ENCODE results near the gene TNN.
A peak's percentile ranks its signal among the peaks of the same experiment; 100 is the strongest.

TNN gene

DNA sequence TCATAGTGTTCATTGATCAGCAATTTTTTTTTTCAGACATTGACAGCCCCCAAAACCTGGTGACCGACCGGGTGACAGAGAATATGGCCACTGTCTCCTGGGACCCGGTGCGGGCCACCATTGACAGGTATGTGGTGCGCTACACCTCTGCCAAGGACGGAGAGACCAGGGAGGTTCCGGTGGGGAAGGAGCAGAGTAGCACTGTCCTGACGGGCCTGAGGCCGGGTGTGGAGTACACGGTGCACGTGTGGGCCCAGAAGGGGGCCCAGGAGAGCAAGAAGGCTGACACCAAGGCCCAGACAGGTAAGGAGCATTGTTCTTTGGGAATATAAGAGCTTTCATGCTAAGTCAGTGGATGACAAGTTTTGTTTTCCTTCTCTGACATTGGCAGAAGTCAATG lies 49.3 kb downstream of the TNN start:
- no peak for DNase-seq

DNA sequence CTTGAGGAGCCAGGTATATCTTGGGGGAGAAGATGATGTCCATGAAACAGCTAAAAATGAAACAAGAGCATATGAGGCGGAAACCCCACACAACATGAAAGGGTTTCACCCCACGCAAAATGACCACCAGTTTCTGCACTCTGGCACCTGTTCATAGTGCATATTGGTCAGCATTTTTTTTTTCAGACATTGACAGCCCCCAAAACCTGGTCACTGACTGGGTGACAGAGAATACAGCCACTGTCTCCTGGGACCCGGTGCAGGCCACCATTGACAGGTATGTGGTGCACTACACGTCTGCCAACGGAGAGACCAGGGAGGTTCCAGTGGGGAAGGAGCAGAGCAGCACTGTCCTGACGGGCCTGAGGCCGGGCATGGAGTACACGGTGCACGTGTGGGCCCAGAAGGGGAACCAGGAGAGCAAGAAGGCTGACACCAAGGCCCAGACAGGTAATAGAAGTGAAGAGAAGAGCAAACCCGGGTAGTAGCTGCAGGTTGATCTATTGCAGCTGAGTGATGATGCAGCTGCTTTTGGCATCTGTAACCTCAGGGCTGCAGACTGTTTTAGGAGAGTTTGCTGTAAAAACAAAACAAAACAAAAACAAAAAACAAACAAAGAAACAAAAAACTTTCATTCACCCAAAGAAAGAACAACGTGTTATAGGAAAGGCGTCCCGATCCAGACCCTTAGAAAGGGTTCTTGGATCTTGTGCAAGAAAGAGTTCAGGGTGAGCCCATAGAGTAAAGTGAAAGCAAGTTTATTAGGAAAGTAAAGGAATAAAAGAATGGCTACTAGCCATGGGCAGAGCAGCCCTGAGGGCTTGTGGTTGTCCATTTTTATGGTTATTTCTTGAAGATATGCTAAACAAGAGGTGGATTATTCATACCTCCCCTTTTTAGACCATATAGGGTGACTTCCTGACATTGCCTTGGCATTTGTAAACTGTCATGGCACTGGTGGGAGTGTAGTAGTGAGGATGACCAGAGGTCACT lies 51.0 kb downstream of the TNN start:
- DNase-seq, result no peak

DNA sequence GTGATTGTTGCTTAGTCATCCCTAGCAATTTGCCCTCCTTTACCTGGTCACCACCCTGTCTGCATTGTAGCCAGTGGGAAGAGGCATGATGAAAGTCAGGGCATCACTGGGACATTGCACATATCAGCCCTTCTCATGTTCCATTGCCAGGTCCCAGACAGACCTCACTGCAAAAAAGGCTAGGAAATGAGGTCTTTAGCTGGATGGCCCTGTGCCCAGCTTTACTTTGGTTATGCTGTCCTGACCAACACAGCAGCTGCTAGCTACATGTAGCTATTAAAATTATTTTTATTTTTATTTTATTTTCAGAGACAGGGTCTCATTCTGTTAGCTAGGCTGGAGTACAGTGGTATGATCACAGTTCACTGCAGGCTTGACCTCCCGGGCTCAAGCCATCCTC lies 52.9 kb downstream of the TNN start:
- DNase-seq, result no peak

DNA sequence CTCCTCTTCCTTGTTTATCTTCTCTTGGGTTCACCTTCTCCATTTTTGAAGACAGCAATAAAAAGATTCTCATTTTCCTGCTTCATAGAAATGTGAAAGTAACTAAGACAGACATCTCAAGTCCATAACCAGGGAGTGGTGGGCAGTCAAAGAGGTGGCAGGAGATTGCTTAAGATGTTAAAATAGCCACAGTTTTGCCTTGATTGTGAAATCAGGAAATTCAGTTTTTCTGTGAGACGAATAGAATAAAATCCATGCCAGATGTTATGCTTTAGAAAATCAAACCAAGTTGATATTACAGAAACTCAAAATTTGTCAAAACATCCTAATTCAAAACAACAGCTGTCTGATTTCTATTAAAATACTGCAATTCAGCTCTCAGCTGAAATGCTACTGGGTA lies 57.2 kb downstream of the TNN start:
- DNase-seq, result no peak

DNA sequence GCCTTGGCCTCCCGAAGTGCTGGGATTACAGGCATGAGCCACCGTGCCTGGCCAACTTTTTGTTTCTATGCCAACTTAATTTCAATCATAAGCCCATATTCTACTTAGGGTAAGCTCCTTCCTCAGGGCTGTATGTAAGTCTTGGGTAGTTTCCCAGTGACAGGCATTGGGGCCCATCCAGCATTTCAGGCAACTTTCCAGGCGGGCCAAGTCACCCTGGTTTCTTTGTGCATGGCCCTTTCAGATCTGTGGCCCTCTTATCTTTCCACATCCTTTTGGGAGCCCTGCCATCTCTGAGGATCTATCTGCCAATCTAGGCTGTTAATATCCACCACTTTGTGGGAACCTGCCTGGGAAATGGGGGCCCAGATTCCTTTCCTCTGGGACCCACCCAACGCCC lies 58.7 kb downstream of the TNN start:
- no peak for DNase-seq

DNA sequence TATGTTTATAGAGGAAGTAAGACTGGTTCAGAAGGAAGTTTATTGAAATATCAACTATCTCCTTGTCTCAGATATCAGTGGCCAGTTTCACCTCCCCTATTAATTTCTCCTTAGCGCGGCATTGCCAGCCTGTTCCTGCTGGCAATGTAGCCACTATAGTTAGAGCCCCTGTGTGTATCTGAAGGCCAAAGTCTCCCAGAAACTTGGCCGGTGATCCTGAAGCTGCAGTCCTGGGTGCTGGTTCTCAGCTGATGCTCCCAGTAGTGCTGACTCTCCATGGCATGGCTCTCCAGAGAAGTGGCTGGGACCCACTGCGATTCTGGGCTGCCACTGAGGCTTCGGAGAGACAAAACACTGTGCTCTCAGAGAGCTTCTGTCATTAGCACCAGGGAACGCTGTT lies 59.9 kb downstream of the TNN start:
- no peak for DNase-seq

DNA sequence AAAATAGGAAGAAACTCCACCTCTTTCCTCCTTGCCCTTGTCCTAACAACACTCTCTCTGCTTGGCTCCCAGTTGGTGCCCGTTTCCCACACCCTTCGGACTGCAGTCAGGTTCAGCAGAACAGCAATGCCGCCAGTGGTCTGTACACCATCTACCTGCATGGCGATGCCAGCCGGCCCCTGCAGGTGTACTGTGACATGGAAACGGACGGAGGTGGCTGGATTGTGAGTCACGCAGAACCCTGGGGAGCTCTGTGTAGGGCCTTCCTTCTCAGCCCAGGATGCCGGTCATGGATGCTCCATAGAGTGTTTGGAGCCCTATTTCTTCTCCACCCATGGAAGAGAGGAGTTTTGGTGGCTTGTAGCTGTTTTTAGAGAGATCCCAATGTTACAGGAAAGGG lies 60.9 kb downstream of the TNN start:
- no peak for DNase-seq

DNA sequence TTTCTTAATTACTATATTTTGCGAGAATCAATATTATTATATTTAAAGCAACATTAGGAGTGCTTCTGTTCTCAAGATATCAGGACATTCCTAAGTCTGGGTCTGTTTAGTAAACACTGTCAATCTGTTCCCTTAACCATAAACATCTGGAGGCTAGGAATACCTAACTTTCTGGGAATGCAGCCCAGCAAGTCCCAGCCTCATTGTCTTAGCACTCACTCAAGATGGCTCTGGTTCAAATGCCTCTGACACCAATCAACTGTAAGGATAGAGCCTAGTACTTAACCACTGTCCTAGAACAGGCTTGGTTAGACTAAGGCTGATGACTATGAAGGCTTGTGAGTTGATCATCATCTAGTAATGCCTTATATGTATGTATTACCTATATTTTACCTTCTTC lies 61.5 kb downstream of the TNN start:
- no peak for DNase-seq

DNA sequence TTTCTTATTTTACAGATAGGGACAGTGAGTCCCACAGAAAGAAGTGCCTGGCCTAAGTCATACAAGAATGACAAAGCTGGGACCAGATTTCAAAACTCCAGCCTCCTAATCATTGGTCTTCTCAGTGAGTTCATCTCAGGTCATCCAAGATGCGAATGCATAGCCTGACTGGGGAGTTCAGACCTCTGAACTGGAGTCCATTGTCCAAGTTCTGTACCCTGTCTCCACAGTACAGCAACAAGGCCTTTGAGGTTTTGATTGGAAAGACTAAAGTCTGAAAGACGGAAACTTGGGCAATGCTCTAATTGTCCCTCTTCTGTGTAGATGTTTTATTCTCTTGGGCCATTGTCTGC lies 62.0 kb downstream of the TNN start:
- DNase-seq, result no peak

DNA sequence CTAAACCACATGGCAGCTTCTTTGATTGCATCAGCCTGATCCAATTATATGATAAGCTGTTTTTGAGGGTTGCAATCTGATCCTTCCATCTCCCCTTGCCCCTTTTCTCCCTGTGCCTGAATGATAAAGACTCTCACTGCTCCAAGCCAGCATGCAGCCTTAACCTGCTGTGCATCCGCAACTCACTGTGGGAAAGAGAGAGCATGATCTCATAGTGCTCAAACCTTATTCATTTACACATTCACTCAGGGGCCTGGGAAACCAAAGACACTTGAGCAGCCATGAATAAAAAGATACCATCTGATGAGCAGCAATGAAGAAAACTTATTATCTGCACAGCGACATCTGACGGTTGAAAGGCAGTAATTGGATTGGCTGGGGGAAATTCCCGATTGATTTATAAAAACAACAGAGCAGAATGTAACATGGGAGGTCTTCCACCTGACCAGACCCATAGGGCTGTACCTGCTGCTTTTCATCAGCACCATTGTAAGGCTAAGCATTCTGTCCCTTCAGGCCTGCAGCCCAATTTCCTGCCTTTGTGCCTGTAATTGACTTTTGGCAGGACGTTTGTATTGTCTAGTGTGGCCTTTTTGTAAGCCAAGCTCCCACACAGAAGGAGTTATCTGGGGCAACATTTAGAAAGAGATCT lies 62.5 kb downstream of the TNN start:
- no peak for DNase-seq

DNA sequence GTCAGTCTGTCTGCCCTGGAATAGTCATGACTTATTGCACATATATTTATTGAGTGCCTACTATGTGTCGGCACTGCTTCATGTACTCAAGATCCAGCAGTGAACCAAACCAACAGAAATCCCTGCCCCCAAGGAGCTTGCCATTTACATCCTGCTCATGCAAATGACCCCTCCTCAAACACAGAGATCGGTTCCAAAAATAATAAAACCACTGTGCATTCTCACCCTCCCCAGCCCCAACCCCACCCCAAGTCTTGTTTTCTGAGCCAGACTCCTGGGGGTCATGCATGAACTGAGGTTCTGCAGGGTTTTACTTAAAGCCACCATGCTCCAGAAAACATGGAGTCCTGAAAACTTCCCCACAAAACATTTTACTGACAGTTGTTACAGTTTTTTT lies 63.0 kb downstream of the TNN start:
- DNase-seq, result no peak

DNA sequence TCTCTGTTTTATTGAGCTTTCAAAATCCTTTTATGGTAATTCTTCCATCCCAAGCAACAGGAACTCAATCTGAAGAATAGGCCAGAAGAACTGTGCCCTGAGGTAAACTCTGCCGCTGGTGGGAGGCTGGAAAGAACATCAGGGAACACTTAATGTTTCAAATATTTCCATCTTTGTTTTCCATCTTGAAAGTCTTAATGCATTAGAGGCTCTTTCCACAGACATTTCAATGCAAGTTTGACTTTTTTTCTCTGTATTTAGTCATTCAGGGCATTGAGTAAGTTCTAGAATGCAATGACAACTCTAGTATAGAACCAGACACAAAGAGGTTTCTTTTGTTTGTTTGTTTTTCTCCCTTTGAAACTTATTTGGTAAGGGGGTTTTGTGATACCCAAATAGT lies 63.5 kb downstream of the TNN start:
- DNase-seq, result no peak

DNA sequence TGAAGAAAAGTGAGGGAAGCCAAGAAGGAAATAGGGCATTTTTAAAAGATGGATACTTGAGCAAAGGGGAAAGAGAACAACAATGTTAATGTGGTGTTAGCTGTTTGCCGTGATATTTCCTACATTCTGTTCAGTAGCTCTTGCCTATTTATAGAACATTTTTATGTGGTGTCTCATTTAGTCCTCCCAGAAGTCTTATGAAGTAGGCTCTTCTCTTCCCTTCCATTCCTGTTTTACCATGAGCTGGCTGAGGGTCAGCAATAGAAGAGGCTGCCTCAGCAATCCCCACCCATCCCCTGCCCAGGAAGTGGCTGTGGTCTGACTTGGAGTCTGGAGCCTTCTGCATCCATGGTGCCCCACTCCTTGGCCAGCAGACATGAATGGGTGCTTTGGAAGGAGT lies 64.8 kb downstream of the TNN start:
- DNase-seq, result no peak

DNA sequence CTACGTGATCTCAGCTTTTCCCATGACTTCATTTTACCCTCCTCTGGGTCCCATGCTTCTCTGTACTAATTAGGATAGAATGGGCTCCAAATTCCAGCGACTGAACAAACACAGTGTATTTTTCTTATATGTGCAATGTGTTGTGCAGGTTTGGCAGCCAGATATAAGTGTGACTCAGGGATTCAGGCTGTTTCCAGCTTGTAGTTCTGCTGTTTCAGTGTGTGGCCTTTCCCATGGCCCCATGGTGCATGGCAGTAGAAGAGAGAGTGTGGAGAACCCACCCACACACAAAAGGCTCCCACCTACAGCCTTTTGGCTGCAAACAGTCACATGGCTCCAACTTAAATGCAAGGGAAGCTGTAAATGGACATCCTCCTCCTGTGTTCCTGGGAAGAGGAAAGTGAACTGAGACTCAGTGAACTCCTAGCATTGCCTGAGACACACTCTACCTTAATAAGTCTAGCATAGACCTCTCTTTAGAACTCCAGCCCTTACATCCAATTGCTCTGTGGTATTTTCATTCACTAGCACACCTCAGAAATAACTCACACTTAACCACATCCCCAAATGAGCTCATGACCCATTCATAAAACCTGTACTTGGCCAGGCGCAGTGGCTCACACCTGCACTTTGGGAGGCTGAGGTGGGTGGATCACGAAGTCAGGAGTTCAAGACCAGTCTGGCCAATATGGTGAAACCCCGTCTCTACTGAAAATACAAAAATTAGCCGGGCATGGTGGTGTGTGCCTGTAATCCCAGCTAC lies 66.2 kb downstream of the TNN start:
- DNase-seq, result no peak

DNA sequence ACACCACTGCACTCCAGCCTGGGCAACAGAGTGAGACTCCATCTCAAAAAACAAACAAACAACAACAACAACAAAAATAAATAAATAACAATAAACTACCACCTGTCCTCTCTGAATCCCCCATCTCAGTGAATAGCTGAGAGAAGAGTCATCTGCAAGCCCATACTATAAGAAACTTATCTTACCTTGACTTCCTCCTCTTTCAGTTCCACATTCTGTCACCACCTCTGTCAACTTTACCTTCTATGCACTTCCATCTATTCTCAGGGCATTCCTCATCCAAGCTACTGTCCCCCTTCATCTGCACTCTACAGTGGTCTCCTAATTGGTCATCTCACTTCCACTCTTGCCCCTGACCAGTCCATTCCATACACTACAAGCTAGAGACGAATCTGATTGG lies 66.9 kb downstream of the TNN start:
- no peak for DNase-seq

DNA sequence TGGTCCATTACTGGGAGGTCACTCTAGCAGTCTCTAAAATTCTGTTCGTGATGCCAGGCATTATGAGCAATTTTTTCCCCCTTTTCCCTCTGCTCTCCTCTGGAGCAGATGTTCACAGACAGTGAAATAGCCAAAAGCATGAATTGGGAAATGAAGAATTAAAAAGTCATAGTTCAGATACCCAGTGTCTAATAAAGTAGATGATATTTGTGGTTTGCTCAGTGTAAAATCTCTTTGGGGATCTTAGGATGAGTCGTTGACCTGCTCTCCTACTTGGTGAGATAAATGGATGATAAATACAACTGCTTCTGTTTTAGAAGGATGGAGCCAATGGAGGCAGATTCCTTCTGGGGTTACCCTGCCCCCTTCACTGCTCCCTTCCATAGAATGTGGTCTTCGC lies 68.6 kb downstream of the TNN start:
- no peak for DNase-seq

DNA sequence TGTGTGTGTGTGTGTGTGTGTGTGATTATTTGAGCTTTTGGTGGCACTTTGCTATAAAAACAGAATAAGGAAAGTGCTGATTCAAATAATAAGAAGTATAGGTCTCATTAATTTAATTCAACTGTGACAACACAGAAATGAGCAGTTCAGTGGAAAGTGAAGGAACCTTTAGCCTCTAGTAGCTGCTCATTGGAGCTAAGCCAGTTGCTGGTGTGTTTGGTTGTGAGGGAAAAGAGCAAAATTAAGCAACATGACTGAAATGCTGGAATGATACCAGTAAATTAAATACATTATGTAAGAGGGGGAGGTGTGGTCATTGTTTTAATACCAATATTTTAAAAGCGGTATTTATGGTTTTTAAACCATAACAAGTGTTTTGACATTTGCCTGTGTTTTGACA lies 69.7 kb downstream of the TNN start:
- DNase-seq, result no peak

DNA sequence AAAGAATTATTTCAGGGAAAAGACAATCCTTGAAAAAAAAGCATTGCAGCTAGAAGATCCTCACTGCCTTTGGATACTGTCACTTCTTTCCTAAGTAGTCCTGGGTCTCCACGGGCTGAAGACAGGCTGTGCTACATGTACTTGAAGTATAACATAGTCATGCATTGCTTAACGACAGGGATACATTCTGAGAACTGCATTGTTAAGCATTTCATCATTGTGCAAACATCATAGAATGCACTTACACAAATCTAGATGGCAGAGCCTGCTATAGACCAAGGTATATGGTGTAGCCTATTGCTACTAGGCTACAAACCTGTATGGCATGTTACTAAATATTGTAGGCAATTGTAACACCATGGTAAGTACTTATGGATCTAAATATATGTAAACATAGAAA lies 70.9 kb downstream of the TNN start:
- no peak for DNase-seq

DNA sequence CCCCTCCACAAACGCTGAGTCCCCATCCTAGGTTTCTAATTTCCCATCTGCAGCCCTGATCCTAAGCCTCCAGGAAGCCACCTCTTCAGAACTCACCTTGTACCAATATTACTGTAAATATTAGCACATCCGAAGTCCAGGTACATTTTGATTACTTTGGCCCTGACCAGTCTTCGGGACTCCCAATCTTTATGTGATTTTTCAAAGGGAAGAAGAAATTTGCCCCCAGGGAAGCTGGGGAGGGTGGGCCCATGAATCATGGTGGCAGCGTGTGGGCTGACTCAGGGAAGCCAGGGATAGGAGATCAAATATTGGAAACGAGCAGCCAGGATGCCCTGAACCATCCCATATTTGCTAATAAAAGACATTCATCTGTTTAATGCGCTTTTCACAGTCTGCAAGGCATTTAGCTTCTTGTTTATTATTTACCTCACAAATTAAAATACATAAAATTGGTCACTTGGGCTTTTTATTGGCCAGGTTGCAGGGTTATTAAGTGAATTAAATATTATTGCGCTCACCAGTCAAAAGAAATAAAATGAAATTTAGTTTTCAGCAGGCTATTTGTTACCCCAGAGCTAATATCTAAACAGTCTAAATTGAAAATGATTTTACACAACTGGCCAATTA lies 78.4 kb downstream of the TNN start:
- no peak for DNase-seq

DNA sequence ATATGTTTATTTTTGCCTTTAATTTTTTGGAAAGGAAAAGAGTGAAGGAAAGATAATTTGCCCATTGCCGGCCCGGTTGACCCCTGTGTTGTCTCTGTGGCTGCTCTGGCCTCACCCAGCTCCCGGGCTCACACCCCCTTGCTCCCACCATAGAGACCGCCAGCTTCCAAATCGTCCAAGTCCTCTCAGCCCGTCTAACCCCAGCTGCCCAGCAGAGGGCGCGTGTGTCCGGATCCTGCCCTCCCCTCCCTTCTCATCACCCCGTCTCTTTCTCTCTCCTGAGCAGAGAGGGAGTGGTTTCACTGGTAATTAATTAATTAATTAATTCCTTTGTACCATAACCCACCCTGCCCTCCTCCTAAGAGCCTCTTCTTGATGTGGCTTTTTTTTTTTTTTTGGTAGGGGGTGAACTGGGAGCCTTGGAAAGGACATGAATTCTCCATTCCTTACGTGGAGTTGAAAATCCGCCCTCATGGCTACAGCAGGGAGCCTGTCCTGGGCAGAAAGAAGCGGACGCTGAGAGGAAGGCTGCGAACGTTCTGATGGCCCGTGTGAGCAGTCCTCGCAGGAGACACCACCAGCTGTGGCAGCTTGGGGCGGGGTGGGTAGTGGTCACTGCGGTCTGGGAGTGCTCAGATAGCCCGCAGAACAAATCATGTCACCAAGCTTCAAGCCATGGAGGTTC lies 79.0 kb downstream of the TNN start:
- DNase-seq, result peak; percentile 46 to 68

DNA sequence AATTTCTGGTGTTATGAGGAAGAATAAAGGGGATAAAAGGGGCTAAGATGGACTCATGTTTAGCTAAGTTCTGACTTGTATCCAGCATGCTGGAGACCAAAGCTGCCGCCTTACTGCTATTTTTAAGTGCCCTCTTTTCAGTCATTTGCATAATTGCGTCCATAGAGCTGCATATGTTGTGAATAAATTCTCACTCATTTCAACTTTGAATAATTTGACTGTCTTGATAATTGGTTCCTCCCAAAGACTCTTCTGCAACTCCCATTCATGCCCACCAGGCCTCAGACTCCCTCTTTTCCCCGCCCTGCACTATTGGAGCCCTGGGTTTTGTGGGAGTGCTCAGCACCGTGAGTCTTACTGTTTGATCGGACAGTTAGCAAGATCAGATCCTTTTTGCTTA lies 79.9 kb downstream of the TNN start:
- DNase-seq, result no peak

DNA sequence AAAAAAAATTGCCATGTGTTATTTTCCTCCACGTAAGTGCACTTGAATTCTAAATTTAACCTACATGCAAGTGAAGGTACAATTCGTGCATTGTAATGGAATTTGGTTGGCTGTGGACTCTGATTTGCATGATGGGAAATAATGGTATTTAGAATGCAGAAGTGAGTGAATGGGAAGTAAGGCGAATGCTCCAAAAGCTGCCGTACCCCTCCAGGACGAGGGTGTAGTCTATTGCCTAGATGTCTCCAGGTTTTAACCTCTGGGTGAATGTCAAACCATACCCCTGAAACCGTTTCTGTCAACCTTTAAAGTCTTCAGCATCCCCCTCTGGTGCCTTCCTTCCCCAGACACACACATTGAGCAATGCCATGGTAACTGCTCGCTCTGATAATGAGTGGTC lies 80.4 kb downstream of the TNN start:
- no peak for DNase-seq

Data from stimulated activated CD4-positive, alpha-beta T cell treated with anti-CD3 and anti-CD28 coated beads, Interleukin-4, amount 100 ng/mL, for 4 hours (primary cell).